IPS-15b (cell line): Measurements from ENCODE around the gene RAPGEF2.

ENCODE experiments used
- H3K27me3 ChIP-seq: one replicate; pipeline ENCODE4 v1.6.1; 2013; ENCODE audit warnings: low read length; ENCODE audit not compliant: control insufficient read depth, insufficient read depth
- H3K36me3 ChIP-seq: one replicate; pipeline ENCODE4 v1.6.1; 2013; ENCODE audit warnings: low read length; ENCODE audit not compliant: control insufficient read depth, insufficient read depth
- H3K4me1 ChIP-seq: one replicate; pipeline ENCODE4 v1.6.1; 2013; ENCODE audit warnings: mild to moderate bottlenecking, low read length; ENCODE audit not compliant: control insufficient read depth, insufficient read depth
- H3K4me3 ChIP-seq: one replicate; pipeline ENCODE4 v1.5.1; 2013; ENCODE audit warnings: low read depth, low read length
- H3K9ac ChIP-seq: one replicate; pipeline ENCODE4 v1.6.1; 2013; ENCODE audit warnings: low read depth, mild to moderate bottlenecking, low read length
- H3K9me3 ChIP-seq: one replicate; pipeline ENCODE4 v1.6.1; 2013; ENCODE audit warnings: mild to moderate bottlenecking, low read length; ENCODE audit not compliant: control insufficient read depth, insufficient read depth

Gene RAPGEF2

DNA sequence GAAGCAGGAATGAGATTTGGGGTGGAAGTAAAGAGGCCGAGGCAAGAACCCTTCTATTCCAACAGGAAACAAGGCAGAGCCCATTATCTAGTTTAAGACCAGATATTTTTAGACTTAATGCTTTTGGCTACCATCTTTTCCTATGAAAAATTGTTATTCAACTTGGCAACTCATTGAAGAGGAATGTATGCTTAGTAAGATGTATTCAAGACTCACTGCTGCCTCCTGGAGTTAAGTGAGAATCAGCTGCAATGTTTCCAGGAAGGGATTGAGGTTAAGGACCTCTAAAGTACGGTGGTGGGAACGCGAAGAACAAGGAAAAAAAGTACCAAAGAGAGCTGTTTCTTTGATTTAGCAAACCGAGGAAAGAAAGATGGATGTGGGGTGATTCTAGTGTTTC lies 89.1 kb downstream of the RAPGEF2 start:
- H3K4me1 ChIP-seq: no peaks in the 10 kb centered on the region
- no peaks in the 10 kb centered on the region for H3K9me3 ChIP-seq
- H3K36me3 ChIP-seq: no peaks in the 10 kb centered on the region
- no peaks in the 10 kb centered on the region for H3K27me3 ChIP-seq
- no peak overlapping the region for H3K4me3 ChIP-seq
- H3K9ac ChIP-seq: no peak overlapping the region

DNA sequence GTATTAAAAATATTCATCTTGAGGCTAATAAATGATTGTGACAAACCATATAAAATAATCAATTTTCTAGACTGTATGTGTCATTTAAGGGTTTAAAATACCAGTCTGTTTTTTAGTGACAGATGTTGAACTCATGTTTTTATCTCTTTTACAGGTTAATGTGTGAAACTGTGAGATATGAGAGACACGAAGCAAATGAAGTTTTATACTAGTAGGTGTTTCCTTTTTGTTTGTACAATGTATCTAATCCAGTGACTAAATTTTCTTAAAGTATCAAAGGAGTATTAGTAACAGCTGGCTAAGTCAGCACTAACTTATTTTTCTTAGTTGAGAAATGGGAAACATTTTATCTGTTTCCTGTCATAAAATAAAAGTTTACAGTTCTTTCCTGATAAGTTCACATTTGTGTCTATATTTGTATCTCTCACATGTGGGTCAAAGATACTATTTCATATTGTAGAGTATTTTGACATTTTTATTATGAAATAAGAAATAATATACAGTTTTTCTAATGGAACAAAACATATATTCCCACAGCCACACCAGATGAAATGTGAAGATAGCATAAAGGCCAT lies 90.3 kb downstream of the RAPGEF2 start:
- Histone ChIP-seq H3K9me3 (no peaks in the 10 kb centered on the region), H3K9ac (no peak overlapping the region), H3K4me1 (peaks cover 7% of the 10 kb centered on the region), H3K27me3 (no peaks in the 10 kb centered on the region), H3K4me3 (no peak overlapping the region), H3K36me3 (no peaks in the 10 kb centered on the region)

GRCh38 chr4:159195361-159195769 lies 92.5 kb downstream of the RAPGEF2 start:
- Histone ChIP-seq H3K36me3 (no peaks in the 10 kb centered on the region), H3K4me3 (no peak overlapping the region), H3K4me1 (peaks cover 7% of the 10 kb centered on the region), H3K9ac (no peak overlapping the region), H3K27me3 (no peaks in the 10 kb centered on the region), H3K9me3 (no peaks in the 10 kb centered on the region)

DNA sequence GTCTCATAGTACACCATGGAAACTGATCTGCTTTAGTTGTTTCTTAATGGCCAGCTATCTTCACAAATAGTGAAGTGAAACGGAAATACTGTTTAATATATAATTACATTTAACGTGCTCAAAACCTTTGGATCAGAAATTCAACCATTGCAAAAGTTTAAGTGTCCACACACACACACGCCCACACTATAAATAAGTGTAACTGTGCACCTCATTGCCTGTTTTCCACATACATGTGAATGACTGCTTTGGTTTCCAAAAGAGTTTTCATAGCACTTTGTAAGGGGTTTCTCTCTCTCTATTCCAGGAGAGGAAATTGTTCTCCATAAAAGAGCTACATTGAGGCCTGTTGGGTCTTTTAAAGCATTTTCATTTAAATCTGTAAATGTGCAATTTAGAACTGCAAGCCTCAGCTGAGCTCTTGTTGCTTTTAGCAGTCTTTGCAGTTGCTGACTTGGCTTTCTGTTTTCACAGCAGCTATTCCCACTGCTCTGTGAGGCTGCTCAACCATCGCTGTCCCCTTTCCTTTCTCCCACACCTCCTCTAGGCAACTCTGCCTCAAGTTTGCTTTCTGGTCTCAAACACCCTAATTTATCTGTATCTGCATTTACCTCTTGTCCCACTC lies 94.5 kb downstream of the RAPGEF2 start:
- no peaks in the 10 kb centered on the region for H3K27me3 ChIP-seq
- no peaks in the 10 kb centered on the region for H3K36me3 ChIP-seq
- no peak overlapping the region for H3K9ac ChIP-seq
- H3K4me1 ChIP-seq: peaks cover 7% of the 10 kb centered on the region
- no peaks in the 10 kb centered on the region for H3K9me3 ChIP-seq
- H3K4me3 ChIP-seq: no peak overlapping the region

- Histone ChIP-seq H3K4me1 (peaks cover 9% of the 10 kb centered on the region), H3K9me3 (no peaks in the 10 kb centered on the region), H3K27me3 (no peaks in the 10 kb centered on the region), H3K36me3 (no peaks in the 10 kb centered on the region), H3K9ac (no peak overlapping the region), H3K4me3 (no peak overlapping the region)
Observed at GRCh38 chr4:159197885-159198269, 95.0 kb downstream of the RAPGEF2 start.

GRCh38 chr4:159199826-159200225 lies 96.9 kb downstream of the RAPGEF2 start:
- Histone ChIP-seq H3K9ac (no peak overlapping the region), H3K36me3 (no peaks in the 10 kb centered on the region), H3K4me1 (peaks cover 18% of the 10 kb centered on the region), H3K9me3 (no peaks in the 10 kb centered on the region), H3K27me3 (no peaks in the 10 kb centered on the region), H3K4me3 (no peak overlapping the region)

GRCh38 chr4:159201168-159201567 lies 98.3 kb downstream of the RAPGEF2 start:
- Histone ChIP-seq H3K9me3 (no peaks in the 10 kb centered on the region), H3K9ac (no peak overlapping the region), H3K27me3 (no peaks in the 10 kb centered on the region), H3K36me3 (no peaks in the 10 kb centered on the region), H3K4me1 (peaks cover 18% of the 10 kb centered on the region), H3K4me3 (no peak overlapping the region)

DNA sequence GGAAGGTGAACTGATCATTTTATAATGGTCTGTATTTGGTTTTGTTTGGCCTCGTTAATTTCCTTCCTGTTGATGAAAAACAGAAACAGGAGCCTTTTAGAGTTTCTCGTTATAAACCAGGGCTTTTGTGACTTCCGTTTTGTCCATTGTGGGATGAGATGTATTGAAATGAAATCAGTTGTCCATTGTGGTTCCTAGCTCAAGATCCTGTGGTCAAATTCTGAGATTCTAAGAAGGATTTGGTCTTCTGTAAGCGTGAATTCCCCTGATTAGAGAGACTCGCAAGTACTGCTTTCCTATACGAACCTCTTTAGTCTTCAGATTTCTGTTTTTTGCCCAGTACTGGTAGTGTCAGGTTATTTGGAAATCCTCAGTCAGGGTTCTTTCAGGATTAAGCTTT lies 101.7 kb downstream of the RAPGEF2 start:
- H3K9me3 ChIP-seq: no peaks in the 10 kb centered on the region
- H3K9ac ChIP-seq: no peak overlapping the region
- H3K4me1 ChIP-seq: peaks cover 12% of the 10 kb centered on the region
- no peaks in the 10 kb centered on the region for H3K27me3 ChIP-seq
- H3K36me3 ChIP-seq: no peaks in the 10 kb centered on the region
- H3K4me3 ChIP-seq: no peak overlapping the region

DNA sequence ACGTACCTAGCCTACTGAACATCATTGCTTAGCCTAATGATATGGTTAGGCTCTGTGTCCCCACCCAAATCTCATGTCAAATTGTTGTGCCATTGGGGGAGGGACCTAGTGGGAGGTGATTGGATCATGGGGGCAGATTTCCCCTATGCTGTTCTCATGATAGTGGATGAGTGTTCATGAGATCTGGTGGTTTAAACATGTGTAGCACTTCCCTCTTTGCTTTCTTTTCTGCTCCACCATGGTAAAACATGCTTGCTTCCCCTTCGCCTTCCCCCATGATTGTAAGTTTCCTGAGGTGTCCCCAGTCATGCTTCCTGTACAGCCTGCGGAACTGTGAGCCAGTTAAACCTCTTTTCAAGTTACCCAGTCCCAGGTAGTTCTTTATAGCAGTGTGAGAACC lies 102.6 kb downstream of the RAPGEF2 start:
- H3K4me3 ChIP-seq: no peak overlapping the region
- H3K4me1 ChIP-seq: peaks cover 12% of the 10 kb centered on the region
- H3K36me3 ChIP-seq: no peaks in the 10 kb centered on the region
- H3K27me3 ChIP-seq: no peaks in the 10 kb centered on the region
- H3K9me3 ChIP-seq: no peaks in the 10 kb centered on the region
- no peak overlapping the region for H3K9ac ChIP-seq

- H3K4me1 ChIP-seq: peaks cover 16% of the 10 kb centered on the region
- no peaks in the 10 kb centered on the region for H3K9me3 ChIP-seq
- H3K4me3 ChIP-seq: no peak overlapping the region
- H3K27me3 ChIP-seq: no peaks in the 10 kb centered on the region
- H3K36me3 ChIP-seq: no peaks in the 10 kb centered on the region
- no peak overlapping the region for H3K9ac ChIP-seq
Observed at GRCh38 chr4:159206427-159206871, 103.6 kb downstream of the RAPGEF2 start.

DNA sequence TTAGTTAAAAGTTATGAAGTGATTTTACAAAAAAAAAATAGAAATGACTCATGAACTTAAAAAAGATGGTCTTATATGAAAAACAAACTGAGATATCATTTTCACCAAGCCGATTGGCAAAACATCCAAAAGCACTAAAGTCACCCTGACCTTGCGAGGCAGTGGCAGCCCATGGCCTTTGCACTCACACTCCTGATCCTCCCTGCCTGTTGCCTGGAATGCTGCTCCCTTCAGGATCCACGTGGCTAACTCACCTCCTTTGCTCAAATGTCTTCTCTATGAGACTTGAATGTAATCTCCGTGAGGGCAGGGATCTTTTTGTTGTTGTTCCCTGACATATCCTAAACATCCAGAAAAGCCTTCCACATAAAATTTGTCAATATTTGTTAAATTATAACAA lies 106.4 kb downstream of the RAPGEF2 start:
- no peaks in the 10 kb centered on the region for H3K36me3 ChIP-seq
- no peak overlapping the region for H3K9ac ChIP-seq
- no peaks in the 10 kb centered on the region for H3K27me3 ChIP-seq
- H3K4me3 ChIP-seq: no peak overlapping the region
- no peaks in the 10 kb centered on the region for H3K9me3 ChIP-seq
- peaks cover 9% of the 10 kb centered on the region for H3K4me1 ChIP-seq

GRCh38 chr4:159210975-159211374 lies 108.1 kb downstream of the RAPGEF2 start:
- Histone ChIP-seq H3K36me3 (no peaks in the 10 kb centered on the region), H3K9ac (no peak overlapping the region), H3K27me3 (no peaks in the 10 kb centered on the region), H3K9me3 (no peaks in the 10 kb centered on the region), H3K4me1 (peaks cover 4% of the 10 kb centered on the region), H3K4me3 (no peak overlapping the region)
